Ishikawa (cell line): ENCODE data around the gene BTAF1.

ENCODE experiments used
- CEBPB ChIP-seq: IDR thresholded peaks from 2 replicates; pipeline ENCODE4 v1.6.1; 2012
- CREB1 ChIP-seq: IDR thresholded peaks from 2 replicates; pipeline ENCODE4 v1.6.1; 2012; ENCODE audit warnings: low read depth
- EGR1 ChIP-seq: IDR thresholded peaks from 2 replicates; pipeline ENCODE4 v1.6.1; 2012
- EP300 ChIP-seq: IDR thresholded peaks from 2 replicates; pipeline ENCODE4 v1.6.1; 2012; ENCODE audit warnings: borderline replicate concordance
- FOXM1 ChIP-seq: IDR thresholded peaks from 2 replicates; pipeline ENCODE4 v1.6.1; 2012; ENCODE audit warnings: low read depth, borderline replicate concordance
- MAX ChIP-seq: IDR thresholded peaks from 2 replicates; pipeline ENCODE4 v1.6.1; 2012
- NFIC ChIP-seq: IDR thresholded peaks from 2 replicates; pipeline ENCODE4 v1.6.1; 2012
- RAD21 ChIP-seq: IDR thresholded peaks from 2 replicates; pipeline ENCODE4 v1.6.1; 2012; ENCODE audit warnings: low read depth
- REST ChIP-seq: IDR thresholded peaks from 2 replicates; pipeline ENCODE4 v1.6.1; 2012; ENCODE audit warnings: low read depth, mild to moderate bottlenecking
- TAF1 ChIP-seq: IDR thresholded peaks from 2 replicates; pipeline ENCODE4 v1.6.1; 2012; ENCODE audit warnings: low read depth, mild to moderate bottlenecking
- TCF12 ChIP-seq: IDR thresholded peaks from 2 replicates; pipeline ENCODE4 v1.6.1; 2012; ENCODE audit warnings: low read depth
- TEAD4 ChIP-seq: IDR thresholded peaks from 2 replicates; pipeline ENCODE4 v1.6.1; 2012
- USF1 ChIP-seq: IDR thresholded peaks from 2 replicates; pipeline ENCODE4 v1.6.1; 2012
- YY1 ChIP-seq: IDR thresholded peaks from 2 replicates; pipeline ENCODE4 v1.6.1; 2012; ENCODE audit warnings: low read depth
- ZBTB7A ChIP-seq: IDR thresholded peaks from 2 replicates; pipeline ENCODE4 v1.6.1; 2012; ENCODE audit warnings: low read depth

BTAF1 gene

GRCh38 chr10:92014620-92015019 is 91.0 kb downstream of the BTAF1 start:
- TF ChIP-seq TEAD4 = no peak
- TF ChIP-seq CEBPB = no peak
- TF ChIP-seq EP300 = no peak
- no peak for TF ChIP-seq YY1
- no peak for TF ChIP-seq CREB1
- TF ChIP-seq TAF1 = no peak
- no peak for TF ChIP-seq TCF12
- TF ChIP-seq EGR1 = no peak
- TF ChIP-seq NFIC = no peak
- no peak for TF ChIP-seq MAX
- TF ChIP-seq ZBTB7A = no peak
- no peak for TF ChIP-seq RAD21
- TF ChIP-seq FOXM1 = no peak
- TF ChIP-seq USF1 = no peak
- no peak for TF ChIP-seq REST

- TF ChIP-seq RAD21 (no peak), FOXM1 (no peak), CREB1 (no peak), EP300 (no peak), ZBTB7A (no peak), TEAD4 (no peak), YY1 (no peak), REST (no peak), USF1 (no peak), NFIC (no peak), MAX (no peak), EGR1 (no peak), TAF1 (no peak), TCF12 (no peak), CEBPB (no peak)
Observed at GRCh38 chr10:92024700-92025099, 101.1 kb downstream of the BTAF1 start.

GRCh38 chr10:92027141-92027540 is 103.6 kb downstream of the BTAF1 start:
- no peak for TF ChIP-seq REST
- TF ChIP-seq CREB1 = no peak
- no peak for TF ChIP-seq TEAD4
- TF ChIP-seq USF1 = no peak
- TF ChIP-seq YY1 = no peak
- TF ChIP-seq TAF1 = no peak

- TF ChIP-seq EGR1 (no peak), REST (no peak), TEAD4 (no peak), CREB1 (no peak), NFIC (no peak), USF1 (no peak), FOXM1 (no peak), YY1 (no peak), TCF12 (no peak), CEBPB (no peak), EP300 (no peak), ZBTB7A (no peak), TAF1 (no peak), RAD21 (no peak), MAX (no peak)
Observed at GRCh38 chr10:92031580-92031979, 108.0 kb downstream of the BTAF1 start.
